Large intestine (tissue), 3 donors: Measurements from ENCODE around the gene NANS. TPM values are rescaled to one million over a fixed set of nuclear protein-coding genes. Genes with fewer than 3 reads are reported as not detected.
"Not testable (repeated sequence)": the region's sequence is repeated elsewhere in the genome, so short reads cannot be mapped to it uniquely, and the experiment has no call there.

ENCODE experiments used
- DNase-seq, 2 donors: peaks; one replicate each; pipeline versions ENCODE4 v3.0.0 to v3.0.0-alpha.2; 2013
- H3K27ac ChIP-seq: one replicate; pipeline ENCODE4 v1.5.1; 2013; ENCODE audit warnings: low read length
- H3K27me3 ChIP-seq: 2 replicates; pipeline ENCODE4 v1.6.1; 2013; ENCODE audit warnings: low read length; ENCODE audit not compliant: control insufficient read depth, insufficient read depth
- H3K36me3 ChIP-seq: 2 replicates; pipeline ENCODE4 v1.6.1; 2013; ENCODE audit warnings: low read length; ENCODE audit not compliant: control insufficient read depth, insufficient read depth
- H3K4me1 ChIP-seq: one replicate; pipeline ENCODE4 v1.6.1; 2013; ENCODE audit warnings: low read length; ENCODE audit not compliant: control insufficient read depth, insufficient read depth
- H3K4me3 ChIP-seq: one replicate; pipeline ENCODE4 v1.5.1; 2013; ENCODE audit warnings: low read length
- H3K9me3 ChIP-seq: one replicate; pipeline ENCODE4 v1.6.1; 2013; ENCODE audit warnings: mild to moderate bottlenecking, low read depth, low read length, moderate library complexity; ENCODE audit not compliant: control insufficient read depth
- WGBS: methylation state at CpG from one replicate; pipeline ENCODE4 v1.1.5; 2013; ENCODE audit warnings: low lambda C conversion rate; ENCODE audit not compliant: insufficient coverage; 5-methylcytosine and 5-hydroxymethylcytosine counted together
- polyA plus RNA-seq: library from polyadenylated mRNA; unstranded; fragments of 120-200 nt; gene quantifications from one replicate; pipeline ENCODE4 v1.2.1, GENCODE V29; 2013

NANS gene
- polyA plus RNA-seq, 1 donor: 70.4 TPM

DNA sequence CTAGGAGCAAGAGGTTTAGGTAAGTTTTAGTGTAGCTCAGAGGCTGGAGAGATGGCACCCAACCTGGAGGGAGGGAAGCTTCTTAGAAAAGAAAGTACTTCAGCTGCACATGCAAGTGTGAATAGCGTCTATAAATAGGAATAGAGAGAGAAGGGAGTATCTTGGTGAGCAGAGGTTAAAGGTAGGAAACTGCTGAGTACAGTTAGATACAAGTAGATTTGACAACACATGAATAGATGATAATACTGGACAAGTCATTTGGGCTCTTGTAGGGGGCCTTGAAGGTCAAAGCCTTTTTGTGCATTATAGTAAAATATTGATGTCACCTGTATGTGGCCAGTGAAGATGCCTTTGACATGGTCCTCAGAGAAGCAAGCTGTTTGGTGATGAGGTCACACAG is 39.2 kb upstream of the NANS start:
- Histone ChIP-seq H3K4me3 (no peak overlapping the region), H3K27ac (peak overlapping the region; percentile 41), H3K9me3 (no peaks in the 10 kb centered on the region), H3K4me1 (peaks cover 13% of the 10 kb centered on the region), H3K36me3 (peaks cover 60% of the 10 kb centered on the region), H3K27me3 (no peaks in the 10 kb centered on the region)
- no CpG with 5 or more reads among the region's 1 CpG for WGBS
- DNase-seq: peak in 1 of 2 donors; percentile 23

- Histone ChIP-seq H3K27ac (no peak overlapping the region), H3K4me1 (peaks cover 13% of the 10 kb centered on the region), H3K36me3 (peaks cover 49% of the 10 kb centered on the region), H3K9me3 (no peaks in the 10 kb centered on the region), H3K4me3 (no peak overlapping the region), H3K27me3 (no peaks in the 10 kb centered on the region)
- no CpG with 5 or more reads among the region's 5 CpGs for WGBS
- no peak for DNase-seq
Measured at GRCh38 chr9:98018347-98018746, 38.2 kb upstream of the NANS start.

DNA sequence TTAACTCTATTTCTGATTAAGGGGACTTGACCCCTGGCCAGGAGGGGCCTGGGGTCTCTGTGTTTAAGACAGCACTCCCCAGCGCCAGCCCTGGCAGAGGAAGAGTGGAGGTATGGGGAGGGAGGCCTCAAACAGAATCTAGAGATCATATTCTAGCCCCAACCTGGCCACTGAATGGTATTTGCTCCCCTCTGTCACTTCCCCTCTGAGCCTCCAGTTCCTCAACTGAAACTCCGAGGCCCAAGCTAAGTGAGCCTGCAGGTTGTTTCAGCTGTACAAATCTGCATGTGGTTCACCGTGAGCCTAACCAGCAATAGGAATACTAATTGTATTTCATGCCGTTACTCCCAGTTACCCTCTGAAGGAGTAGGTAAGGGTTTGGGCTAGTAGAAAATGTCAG is 37.4 kb upstream of the NANS start:
- peaks cover 42% of the 10 kb centered on the region for H3K36me3 ChIP-seq
- H3K27ac ChIP-seq: peak overlapping the region; percentile 81
- no peaks in the 10 kb centered on the region for H3K9me3 ChIP-seq
- H3K4me1 ChIP-seq: peaks cover 13% of the 10 kb centered on the region
- no CpG with 5 or more reads among the region's 4 CpGs for WGBS
- no peak for DNase-seq
- H3K27me3 ChIP-seq: no peaks in the 10 kb centered on the region
- H3K4me3 ChIP-seq: no peak overlapping the region

GRCh38 chr9:98019869-98020268 is 36.7 kb upstream of the NANS start:
- not testable (repeated sequence) for H3K9me3 ChIP-seq, H3K27me3 ChIP-seq, H3K4me3 ChIP-seq
- H3K36me3 ChIP-seq: peaks cover 36% of the 10 kb centered on the region
- WGBS: 10% methylated on average over 2 of the region's 5 CpGs
- DNase-seq: peak; percentile 77 to 91
- peak overlapping the region; percentile 81 for H3K27ac ChIP-seq
- H3K4me1 ChIP-seq: peaks cover 13% of the 10 kb centered on the region

GRCh38 chr9:98020476-98021145 is 35.9 kb upstream of the NANS start:
- no CpG with 5 or more reads among the region's 8 CpGs for WGBS
- peaks cover 13% of the 10 kb centered on the region for H3K4me1 ChIP-seq
- peaks cover 29% of the 10 kb centered on the region for H3K36me3 ChIP-seq
- H3K4me3 ChIP-seq: no peak overlapping the region
- H3K27me3 ChIP-seq: no peaks in the 10 kb centered on the region
- no peaks in the 10 kb centered on the region for H3K9me3 ChIP-seq
- H3K27ac ChIP-seq: peak overlapping the region; percentile 81
- no peak for DNase-seq

GRCh38 chr9:98021306-98022040 is 35.1 kb upstream of the NANS start:
- no peaks in the 10 kb centered on the region for H3K27me3 ChIP-seq
- WGBS: 100% methylated on average over 1 of the region's 8 CpGs
- no peak overlapping the region for H3K27ac ChIP-seq
- H3K9me3 ChIP-seq: no peaks in the 10 kb centered on the region
- H3K4me1 ChIP-seq: peaks cover 13% of the 10 kb centered on the region
- no peak overlapping the region for H3K4me3 ChIP-seq
- H3K36me3 ChIP-seq: peaks cover 24% of the 10 kb centered on the region
- DNase-seq: no peak

- Histone ChIP-seq H3K36me3 (peaks cover 19% of the 10 kb centered on the region), H3K27me3 (no peaks in the 10 kb centered on the region), H3K4me1 (peaks cover 13% of the 10 kb centered on the region), H3K9me3 (no peaks in the 10 kb centered on the region), H3K4me3 (no peak overlapping the region), H3K27ac (no peak overlapping the region)
- 67% methylated on average over 3 of the region's 8 CpGs for WGBS
- DNase-seq: no peak
Measured at GRCh38 chr9:98022447-98022846, 34.1 kb upstream of the NANS start.

DNA sequence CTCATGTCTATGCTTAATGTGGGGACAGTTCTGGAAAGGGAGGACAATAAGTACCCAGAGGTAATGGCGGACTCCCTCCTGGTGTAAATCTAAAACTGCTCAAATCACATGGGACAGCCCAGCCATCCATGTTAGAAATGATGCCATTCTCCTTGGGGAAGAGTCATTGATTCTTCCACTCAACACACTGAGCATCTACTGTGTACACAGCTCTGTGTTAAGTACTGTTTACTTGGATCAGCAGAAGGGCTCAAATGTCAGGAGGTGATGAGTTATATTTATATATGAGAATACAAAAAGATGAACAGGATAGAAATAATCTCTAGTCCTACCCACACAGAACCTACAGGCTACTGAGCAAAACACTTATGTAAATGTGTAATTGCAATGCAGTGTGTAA is 31.8 kb upstream of the NANS start:
- H3K4me1 ChIP-seq: peaks cover under 1% of the 10 kb centered on the region
- no peak overlapping the region for H3K4me3 ChIP-seq
- WGBS: no CpG with 5 or more reads among the region's 1 CpG
- H3K27me3 ChIP-seq: no peaks in the 10 kb centered on the region
- peaks cover 5% of the 10 kb centered on the region for H3K36me3 ChIP-seq
- H3K9me3 ChIP-seq: no peaks in the 10 kb centered on the region
- H3K27ac ChIP-seq: no peak overlapping the region
- DNase-seq: no peak

DNA sequence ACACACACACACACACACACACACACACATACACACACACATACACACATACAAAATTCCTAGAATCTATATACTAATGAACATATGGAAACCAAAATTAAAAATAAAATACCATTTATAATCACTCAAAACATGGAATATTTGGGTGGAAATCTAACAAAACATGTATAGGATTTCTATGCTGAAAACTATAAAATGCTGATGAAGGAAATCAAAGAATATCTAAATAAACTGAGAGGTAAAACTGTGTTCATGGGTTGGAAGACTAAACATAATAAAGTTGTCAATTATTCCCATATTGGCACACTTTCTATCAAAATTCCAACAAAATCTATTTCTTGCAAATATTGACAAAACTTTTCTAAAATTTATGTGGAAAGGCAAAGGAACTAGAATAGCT is 25.4 kb upstream of the NANS start:
- Histone ChIP-seq H3K9me3 (no peaks in the 10 kb centered on the region), H3K27ac (no peak overlapping the region), H3K27me3 (no peaks in the 10 kb centered on the region), H3K4me1 (no peaks in the 10 kb centered on the region), H3K4me3 (no peak overlapping the region), H3K36me3 (no peaks in the 10 kb centered on the region)
- DNase-seq: no peak

DNA sequence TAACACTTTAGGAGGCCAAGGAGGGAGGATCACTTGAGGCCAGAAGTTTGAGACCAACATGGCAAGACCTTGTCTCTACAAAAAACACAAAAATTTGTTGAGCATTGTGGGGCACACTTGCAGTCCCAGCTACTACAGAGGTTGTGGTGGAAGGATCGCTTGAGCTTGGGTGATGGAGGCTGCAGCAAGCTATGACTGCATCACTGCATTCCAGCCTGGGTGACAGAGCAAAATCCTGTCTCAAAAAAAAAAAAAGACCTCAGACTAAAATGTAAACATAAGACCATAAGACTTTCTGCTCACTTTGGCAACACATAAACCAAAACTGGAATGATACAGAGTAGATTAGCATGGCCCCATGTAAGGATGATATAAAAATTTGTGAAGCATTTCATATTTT is 24.6 kb upstream of the NANS start:
- Histone ChIP-seq H3K36me3 (no peaks in the 10 kb centered on the region), H3K4me1 (no peaks in the 10 kb centered on the region), H3K4me3 (no peak overlapping the region), H3K27me3 (no peaks in the 10 kb centered on the region), H3K9me3 (no peaks in the 10 kb centered on the region), H3K27ac (no peak overlapping the region)
- no peak for DNase-seq
- no CpG with 5 or more reads among the region's 1 CpG for WGBS
